Karpas-422 (cell line): ENCODE results near the gene CPXM2. TPM values are rescaled to one million over a fixed set of nuclear protein-coding genes. Genes with fewer than 3 reads are reported as not detected.

Experiments used
- DNase-seq: peaks from one replicate; pipeline ENCODE4 v3.0.0-alpha.2; 2015
- H2AFZ ChIP-seq: fragments of 200-600 bp; sonication (generic); 2 replicates; pipeline ENCODE4 v1.6.1; 2014; ENCODE audit warnings: antibody characterized with exemption, low read length, mixed read lengths
- H3K27ac ChIP-seq: fragments of 200-600 bp; sonication (generic); 2 replicates; pipeline ENCODE4 v1.5.1; 2014; ENCODE audit warnings: mild to moderate bottlenecking, low read length, moderate library complexity
- H3K27me3 ChIP-seq: fragments of 200-600 bp; sonication (generic); 2 replicates; pipeline ENCODE4 v1.6.1; 2014; ENCODE audit warnings: low read length, mixed read lengths
- H3K36me3 ChIP-seq: fragments of 200-600 bp; sonication (generic); 2 replicates; pipeline ENCODE4 v1.6.1; 2014; ENCODE audit warnings: low read length, mixed read lengths; ENCODE audit not compliant: insufficient read depth
- H3K4me1 ChIP-seq: fragments of 200-600 bp; sonication (generic); 2 replicates; pipeline ENCODE4 v1.6.1; 2014; ENCODE audit warnings: mild to moderate bottlenecking, low read length, mixed read lengths
- H3K4me2 ChIP-seq: fragments of 200-600 bp; sonication (generic); 2 replicates; pipeline ENCODE4 v1.6.1; 2014; ENCODE audit warnings: low read length, low read depth, mild to moderate bottlenecking; ENCODE audit not compliant: poor library complexity, severe bottlenecking
- H3K4me3 ChIP-seq: fragments of 200-600 bp; sonication (generic); 2 replicates; pipeline ENCODE4 v1.5.1; 2014; ENCODE audit warnings: mild to moderate bottlenecking, antibody characterized with exemption, low read length, mixed read lengths
- H3K79me2 ChIP-seq: fragments of 200-600 bp; sonication (generic); 2 replicates; pipeline ENCODE4 v1.6.1; 2014; ENCODE audit warnings: mild to moderate bottlenecking, low read length, mixed read lengths
- H3K9ac ChIP-seq: fragments of 200-600 bp; sonication (generic); 2 replicates; pipeline ENCODE4 v1.6.0; 2014; ENCODE audit warnings: low read length
- H3K9me2 ChIP-seq: fragments of 200-600 bp; sonication (generic), shearing (Covaris generic); replicated peaks from 2 replicates; pipeline ENCODE4 v1.6.0; 2014; ENCODE audit warnings: mild to moderate bottlenecking, low read length, moderate library complexity; ENCODE audit not compliant: insufficient read depth
- H3K9me3 ChIP-seq: fragments of 300-700, 200-600 bp; sonication (generic); 2 replicates; pipeline ENCODE4 v1.6.1; 2014; ENCODE audit warnings: low read length, mixed read lengths
- H4K20me1 ChIP-seq: fragments of 200-600 bp; sonication (generic); 2 replicates; pipeline ENCODE4 v1.6.1; 2014; ENCODE audit warnings: mild to moderate bottlenecking, antibody characterized with exemption, low read length, low read depth; ENCODE audit not compliant: insufficient read depth
- total RNA-seq: library from RNA; depleted of rRNA; stranded (reverse); fragments of >200 nt; shearing (Covaris generic); gene quantifications from 2 replicates; pipeline ENCODE4 v1.2.3, GENCODE V29; 2014; ENCODE audit warnings: low replicate concordance

CPXM2 gene
- total RNA-seq, 1 experiment from 2014 or later = not detected

- no peak overlapping the region for H3K9ac ChIP-seq
Observed at GRCh38 chr10:123782549-123782948, 109.1 kb downstream of the CPXM2 start.

GRCh38 chr10:123781956-123782500 is 109.6 kb downstream of the CPXM2 start:
- H3K9me2 ChIP-seq = no peaks in the 10 kb centered on the region
- no peak overlapping the region for H3K9ac ChIP-seq

More at GRCh38 chr10:123782549-123782948, 109.1 kb downstream of the CPXM2 start:
- Histone ChIP-seq H3K36me3 (no peaks in the 10 kb centered on the region), H3K4me2 (no peak overlapping the region), H3K4me1 (no peaks in the 10 kb centered on the region), H3K27ac (no peak overlapping the region), H3K9me2 (no peaks in the 10 kb centered on the region), H4K20me1 (no peaks in the 10 kb centered on the region), H3K79me2 (no peaks in the 10 kb centered on the region), H3K4me3 (no peak overlapping the region), H2AFZ (no peak overlapping the region), H3K9me3 (no peaks in the 10 kb centered on the region), H3K27me3 (no peaks in the 10 kb centered on the region)
- DNase-seq = no peak

GRCh38 chr10:123781324-123781900 is 110.2 kb downstream of the CPXM2 start:
- Histone ChIP-seq H3K79me2 (no peaks in the 10 kb centered on the region), H4K20me1 (no peaks in the 10 kb centered on the region), H3K9me3 (no peaks in the 10 kb centered on the region), H3K9me2 (no peaks in the 10 kb centered on the region), H3K4me1 (no peaks in the 10 kb centered on the region), H3K27ac (no peak overlapping the region), H3K4me2 (no peak overlapping the region), H3K4me3 (no peak overlapping the region), H3K27me3 (no peaks in the 10 kb centered on the region), H2AFZ (no peak overlapping the region), H3K36me3 (no peaks in the 10 kb centered on the region), H3K9ac (no peak overlapping the region)
- no peak for DNase-seq

More at GRCh38 chr10:123781956-123782500, 109.6 kb downstream of the CPXM2 start:
- Histone ChIP-seq H3K36me3 (no peaks in the 10 kb centered on the region), H3K9me3 (no peaks in the 10 kb centered on the region), H2AFZ (no peak overlapping the region), H3K4me2 (no peak overlapping the region), H3K79me2 (no peaks in the 10 kb centered on the region), H3K27ac (no peak overlapping the region), H3K4me3 (no peak overlapping the region), H4K20me1 (no peaks in the 10 kb centered on the region), H3K4me1 (no peaks in the 10 kb centered on the region), H3K27me3 (no peaks in the 10 kb centered on the region)
- DNase-seq = no peak

GRCh38 chr10:123778719-123779517 is 112.7 kb downstream of the CPXM2 start:
- H3K27me3 ChIP-seq = no peaks in the 10 kb centered on the region
- H3K4me3 ChIP-seq = no peak overlapping the region
- H3K36me3 ChIP-seq = no peaks in the 10 kb centered on the region
- H3K4me2 ChIP-seq = no peak overlapping the region
- no peaks in the 10 kb centered on the region for H3K9me3 ChIP-seq
- H3K27ac ChIP-seq = no peak overlapping the region
- no peaks in the 10 kb centered on the region for H4K20me1 ChIP-seq
- H3K79me2 ChIP-seq = no peaks in the 10 kb centered on the region
- DNase-seq = no peak
- H2AFZ ChIP-seq = no peak overlapping the region
- H3K9me2 ChIP-seq = no peaks in the 10 kb centered on the region
- no peak overlapping the region for H3K9ac ChIP-seq
- H3K4me1 ChIP-seq = no peaks in the 10 kb centered on the region

- H3K27ac ChIP-seq = no peak overlapping the region
- no peak overlapping the region for H3K4me2 ChIP-seq
- H3K9ac ChIP-seq = no peak overlapping the region
- H3K9me3 ChIP-seq = no peaks in the 10 kb centered on the region
- H2AFZ ChIP-seq = no peak overlapping the region
- H3K79me2 ChIP-seq = no peaks in the 10 kb centered on the region
- no peaks in the 10 kb centered on the region for H3K9me2 ChIP-seq
- no peaks in the 10 kb centered on the region for H3K36me3 ChIP-seq
- no peaks in the 10 kb centered on the region for H3K27me3 ChIP-seq
- no peak for DNase-seq
- H3K4me3 ChIP-seq = no peak overlapping the region
- no peaks in the 10 kb centered on the region for H3K4me1 ChIP-seq
- no peaks in the 10 kb centered on the region for H4K20me1 ChIP-seq
Observed at GRCh38 chr10:123777881-123778280, 113.7 kb downstream of the CPXM2 start.

GRCh38 chr10:123774132-123774742 is 117.4 kb downstream of the CPXM2 start:
- Histone ChIP-seq H3K4me1 (no peaks in the 10 kb centered on the region), H3K4me2 (no peak overlapping the region), H3K4me3 (no peak overlapping the region), H3K9me2 (no peaks in the 10 kb centered on the region), H3K9me3 (no peaks in the 10 kb centered on the region), H4K20me1 (no peaks in the 10 kb centered on the region), H3K9ac (no peak overlapping the region), H3K36me3 (no peaks in the 10 kb centered on the region), H3K79me2 (no peaks in the 10 kb centered on the region), H2AFZ (no peak overlapping the region), H3K27me3 (no peaks in the 10 kb centered on the region), H3K27ac (no peak overlapping the region)
- DNase-seq = no peak

GRCh38 chr10:123772645-123773508 is 118.7 kb downstream of the CPXM2 start:
- H3K36me3 ChIP-seq = no peaks in the 10 kb centered on the region
- H3K4me3 ChIP-seq = no peak overlapping the region
- DNase-seq = no peak
- no peaks in the 10 kb centered on the region for H3K9me2 ChIP-seq
- H3K27me3 ChIP-seq = no peaks in the 10 kb centered on the region
- H2AFZ ChIP-seq = no peak overlapping the region
- no peak overlapping the region for H3K9ac ChIP-seq
- no peak overlapping the region for H3K4me2 ChIP-seq
- H4K20me1 ChIP-seq = no peaks in the 10 kb centered on the region
- H3K27ac ChIP-seq = no peak overlapping the region
- no peaks in the 10 kb centered on the region for H3K9me3 ChIP-seq
- H3K79me2 ChIP-seq = no peaks in the 10 kb centered on the region
- H3K4me1 ChIP-seq = no peaks in the 10 kb centered on the region
